HG02884 (cell line): Measurements from ENCODE around the gene RBFA.
"Not testable (repeated sequence)": the region's sequence is repeated elsewhere in the genome, so short reads cannot be mapped to it uniquely, and the experiment has no call there.

Experiments
- ATAC-seq: cut with Tn5 transposase; IDR thresholded peaks from one replicate; pipeline ENCODE4 v1.9.1; 2021; ENCODE audit warnings: mild to moderate bottlenecking, moderate library complexity; ENCODE audit not compliant: unreplicated experiment

The RBFA gene, protein sequence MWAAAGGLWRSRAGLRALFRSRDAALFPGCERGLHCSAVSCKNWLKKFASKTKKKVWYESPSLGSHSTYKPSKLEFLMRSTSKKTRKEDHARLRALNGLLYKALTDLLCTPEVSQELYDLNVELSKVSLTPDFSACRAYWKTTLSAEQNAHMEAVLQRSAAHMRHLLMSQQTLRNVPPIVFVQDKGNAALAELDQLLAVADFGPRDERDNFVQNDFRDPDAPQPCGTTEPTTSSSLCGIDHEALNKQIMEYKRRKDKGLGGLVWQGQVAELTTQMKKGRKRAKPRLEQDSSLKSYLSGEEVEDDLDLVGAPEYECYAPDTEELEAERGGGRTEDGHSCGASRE

DNA sequence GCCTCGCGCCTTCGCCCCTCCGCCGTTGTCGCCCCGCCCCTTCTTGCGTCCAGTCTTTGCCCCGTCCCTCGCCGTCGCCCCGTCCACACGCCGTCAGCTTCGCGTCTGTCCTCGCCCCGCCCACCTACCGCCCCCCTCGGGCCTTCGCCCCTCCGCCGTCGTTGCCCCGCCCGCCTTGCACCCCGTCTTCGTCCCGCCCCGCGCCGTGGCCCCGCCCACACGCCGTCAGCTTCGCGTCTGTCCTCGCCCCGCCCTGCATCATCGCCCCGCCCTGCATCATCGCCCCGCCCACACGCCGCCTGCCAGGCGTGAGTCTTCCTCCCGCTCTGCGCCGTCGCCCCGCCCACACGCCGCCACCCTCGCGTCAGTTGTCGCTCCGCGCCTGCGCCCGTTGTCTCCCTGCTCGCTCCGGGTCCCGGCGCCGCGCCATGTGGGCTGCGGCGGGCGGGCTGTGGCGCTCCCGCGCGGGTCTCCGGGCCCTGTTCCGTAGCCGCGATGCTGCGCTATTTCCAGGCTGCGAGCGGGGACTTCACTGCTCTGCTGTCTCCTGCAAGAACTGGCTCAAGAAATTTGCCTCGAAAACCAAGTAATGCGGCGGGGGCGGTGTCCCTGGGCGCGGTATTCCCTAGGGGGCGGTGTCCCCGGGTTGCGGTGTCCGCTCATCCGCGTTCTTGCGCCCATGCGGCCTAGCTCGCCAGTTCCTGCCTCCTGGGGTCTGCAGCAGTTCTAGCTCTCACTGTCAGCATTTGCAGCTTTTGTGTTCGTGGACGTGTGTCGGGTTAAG lies at the start of gene RBFA:
TSS of gene RBFA (plus strand) at position 367 of the 784 bp plus-strand sequence. CDS start at position 429, 62 bp downstream.
- peak; percentile 67 for ATAC-seq

DNA sequence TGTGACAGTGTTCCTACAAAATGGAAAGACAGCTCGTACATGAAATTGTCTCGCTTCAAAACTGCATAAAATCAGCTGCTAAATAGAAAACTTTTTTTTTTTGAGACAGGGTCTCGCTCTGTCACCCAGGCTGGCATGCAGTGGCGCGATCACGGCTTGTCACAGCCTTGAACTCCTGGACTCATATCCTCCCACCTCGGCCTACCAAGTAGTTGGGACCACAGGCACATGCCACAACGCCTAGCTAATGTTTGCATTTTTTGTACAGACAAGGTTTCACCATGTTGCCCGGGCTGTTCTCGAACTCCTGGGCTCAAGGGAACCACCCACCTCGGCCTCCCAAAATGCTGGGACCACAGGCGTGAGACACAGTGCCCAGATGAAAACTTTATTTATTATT lies 49.1 kb upstream of the RBFA start:
- ATAC-seq = no peak

DNA sequence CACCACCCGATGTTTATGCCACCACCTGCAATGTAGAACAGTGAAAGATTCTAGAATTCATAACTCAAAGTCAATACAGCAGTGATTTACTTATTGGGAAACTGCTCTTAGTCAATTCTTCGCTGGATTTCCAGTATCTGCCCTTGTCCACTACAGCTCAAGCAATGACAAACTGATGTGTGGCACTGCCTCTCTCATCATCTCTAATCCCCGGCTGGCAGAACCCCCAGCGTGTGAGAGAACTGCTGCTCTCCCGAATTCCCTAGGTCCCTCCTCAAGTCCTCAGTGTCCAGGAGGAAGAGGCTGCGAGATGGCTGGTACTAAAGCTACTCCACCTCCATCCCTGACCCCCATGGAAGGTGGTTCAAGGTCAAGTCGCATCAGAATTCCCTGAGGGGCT lies 47.5 kb upstream of the RBFA start:
- ATAC-seq = no peak

DNA sequence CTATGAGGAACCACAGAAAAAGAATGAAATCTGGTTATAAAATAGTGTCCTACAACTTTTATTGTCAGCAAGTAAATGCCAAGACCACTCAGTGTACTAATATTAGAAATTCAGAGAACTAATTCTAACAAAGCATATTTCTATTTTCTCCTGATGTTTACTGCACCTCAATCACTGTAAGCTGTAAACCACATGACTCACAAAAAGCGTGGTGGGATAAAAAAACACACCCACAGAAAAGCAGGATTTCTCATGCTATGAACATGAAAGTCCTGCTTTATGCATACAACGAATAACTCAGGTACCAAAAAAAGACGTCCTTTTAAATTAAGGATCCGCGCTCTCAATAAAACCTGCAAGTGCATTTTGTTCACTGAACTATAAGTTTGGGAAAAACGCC lies 46.7 kb upstream of the RBFA start:
- ATAC-seq = no peak

DNA sequence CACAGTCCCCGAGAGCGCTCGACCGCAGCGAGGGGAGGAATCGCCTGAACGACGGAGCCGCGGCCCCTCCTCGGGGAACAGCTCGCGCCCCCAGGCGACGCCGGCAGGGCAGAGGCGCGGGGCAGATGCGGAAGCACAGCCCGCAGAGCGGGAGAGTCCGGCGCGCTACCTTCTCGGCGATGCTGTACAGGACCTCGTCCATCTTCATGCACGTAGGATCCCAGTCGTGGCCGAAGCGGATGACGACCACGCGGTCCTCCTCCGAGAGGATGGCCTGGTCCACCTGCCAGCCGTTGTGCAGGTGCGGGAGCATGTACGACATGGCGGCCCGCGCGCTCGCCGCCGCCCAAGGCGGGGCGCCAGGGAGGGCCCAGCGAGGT lies 46.2 kb upstream of the RBFA start:
- peak; percentile 48 for ATAC-seq

DNA sequence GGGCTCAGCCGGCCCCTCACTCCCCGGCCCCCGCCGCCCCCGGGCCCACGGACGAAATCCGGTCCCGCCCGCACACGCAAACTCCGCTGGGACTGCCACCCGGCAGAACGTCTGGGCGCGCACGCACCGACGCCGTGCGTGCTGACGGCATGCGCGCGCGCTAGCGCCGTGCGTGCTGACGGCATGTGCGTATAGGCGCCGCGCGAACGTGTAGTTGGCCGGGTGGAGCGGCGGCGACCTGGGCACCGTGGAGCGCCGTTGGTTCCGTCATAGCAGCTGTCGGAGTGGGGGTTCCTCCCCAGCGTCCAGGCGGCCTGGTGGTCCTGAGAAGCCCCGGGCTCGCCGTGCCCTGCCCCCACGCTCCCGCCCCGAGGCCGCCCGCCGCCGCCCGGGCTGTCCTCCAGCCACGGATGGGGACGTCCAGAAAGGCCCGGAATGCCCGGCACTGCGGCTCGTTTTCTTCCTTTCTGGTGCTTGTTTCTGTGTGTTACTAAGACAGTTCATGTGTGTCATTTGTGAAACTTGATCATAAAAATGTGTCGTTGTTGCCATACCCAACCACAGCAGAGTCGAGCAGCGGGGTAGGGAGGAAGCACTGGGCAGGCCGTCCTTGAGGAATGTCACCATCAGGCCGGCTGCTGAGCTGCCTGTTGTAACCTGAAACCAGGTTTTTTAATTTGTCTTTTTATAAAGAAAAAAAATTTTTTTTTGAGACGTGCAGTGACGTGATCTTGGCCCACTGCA lies 45.6 kb upstream of the RBFA start, which contains the start of gene TXNL4A:
TSS of gene TXNL4A (minus strand) at position 113 of the 744 bp plus-strand sequence. CDS start 171 bp downstream, outside the sequence.
- ATAC-seq = peak; percentile 97

DNA sequence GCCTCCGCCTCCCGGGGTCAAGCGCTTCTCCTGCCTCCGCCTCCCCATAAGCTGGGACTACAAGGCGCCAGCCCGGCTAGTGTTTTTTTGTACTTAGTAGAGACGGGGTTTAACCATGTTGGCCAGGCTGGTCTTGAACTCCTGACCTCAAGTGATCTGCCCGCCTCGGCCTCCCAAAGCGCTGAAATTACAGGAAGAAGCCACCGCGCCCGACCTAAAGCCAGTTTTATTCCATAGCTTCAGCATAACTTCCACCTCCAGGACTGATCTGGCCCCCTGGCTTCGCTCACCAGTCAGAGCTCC lies 45.1 kb upstream of the RBFA start:
- no peak for ATAC-seq

DNA sequence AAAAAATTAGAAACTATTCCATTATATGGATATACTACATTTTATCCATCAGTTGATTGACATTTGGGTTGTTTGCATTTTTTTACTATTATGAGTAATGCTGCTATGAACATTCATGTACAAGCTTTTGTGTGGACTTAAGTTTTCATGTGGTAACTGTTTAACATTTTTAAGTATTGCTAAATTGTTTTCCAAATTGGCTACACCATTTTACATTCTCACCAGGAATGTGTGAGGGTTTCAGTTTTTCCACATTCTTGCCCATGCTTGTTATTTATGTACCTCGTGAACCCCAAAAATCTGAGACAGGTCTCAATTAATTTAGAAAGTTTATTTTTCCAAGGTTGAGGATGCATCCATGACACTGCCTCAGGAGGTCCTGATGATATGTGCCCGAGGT lies 42.7 kb upstream of the RBFA start:
- ATAC-seq = no peak

DNA sequence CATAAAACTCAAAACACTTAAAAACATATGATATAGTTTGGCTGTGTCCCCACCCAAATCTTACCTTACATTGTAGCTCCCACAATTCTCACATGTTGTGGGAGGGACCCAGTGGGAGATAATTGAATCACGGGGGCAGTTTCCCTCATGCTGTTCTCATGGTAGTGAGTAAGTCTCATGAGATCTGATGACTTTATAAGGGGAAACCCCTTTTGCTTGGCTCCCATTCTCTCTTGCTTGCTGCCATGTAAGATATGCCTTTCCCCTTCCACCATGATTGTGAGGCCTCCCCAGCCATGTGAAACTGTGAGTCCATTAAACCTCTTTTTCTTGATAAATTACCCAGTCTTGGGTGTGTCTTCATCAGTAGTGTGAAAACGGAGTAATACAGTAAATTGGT lies 34.5 kb upstream of the RBFA start:
- not testable (repeated sequence) for ATAC-seq

DNA sequence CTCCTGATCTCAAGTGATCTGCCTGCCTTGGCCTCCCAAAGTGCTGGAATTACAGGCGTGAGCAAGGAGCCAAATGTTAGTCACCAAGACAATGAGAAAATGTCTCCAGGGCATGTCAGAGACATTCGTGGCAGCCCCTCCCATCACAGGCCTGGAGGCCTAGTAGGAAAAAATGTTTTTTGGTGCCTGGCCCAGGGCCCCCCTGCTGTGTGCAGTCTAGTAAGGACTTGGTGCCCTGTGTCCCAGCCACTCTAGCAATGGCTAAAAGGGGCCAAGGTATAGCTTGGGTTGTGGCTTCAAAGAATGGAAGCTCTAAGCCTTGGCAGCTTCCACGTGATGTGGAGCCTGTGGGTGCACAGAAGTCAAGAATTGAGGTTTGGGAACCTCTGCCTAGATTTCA lies 33.4 kb upstream of the RBFA start:
- ATAC-seq = no peak

DNA sequence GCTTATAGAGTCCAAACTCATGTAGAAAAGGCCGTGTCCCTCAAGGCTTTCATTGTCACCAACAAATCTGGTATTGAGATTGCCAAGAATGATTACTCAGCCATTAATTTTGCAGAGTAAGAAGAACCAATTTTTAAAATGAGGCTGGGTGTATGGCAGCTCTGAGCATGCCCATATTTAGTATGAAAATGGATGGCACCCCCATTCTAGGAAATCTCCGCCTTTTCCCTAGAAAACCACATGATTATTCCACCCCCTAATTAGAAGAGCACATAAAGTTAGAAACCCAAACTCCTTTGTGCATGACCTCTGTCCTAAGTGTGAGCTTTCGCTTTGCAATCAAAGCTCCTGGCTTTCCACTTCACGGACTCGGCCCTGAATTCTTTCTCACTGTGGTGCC lies 31.8 kb upstream of the RBFA start:
- ATAC-seq = no peak

DNA sequence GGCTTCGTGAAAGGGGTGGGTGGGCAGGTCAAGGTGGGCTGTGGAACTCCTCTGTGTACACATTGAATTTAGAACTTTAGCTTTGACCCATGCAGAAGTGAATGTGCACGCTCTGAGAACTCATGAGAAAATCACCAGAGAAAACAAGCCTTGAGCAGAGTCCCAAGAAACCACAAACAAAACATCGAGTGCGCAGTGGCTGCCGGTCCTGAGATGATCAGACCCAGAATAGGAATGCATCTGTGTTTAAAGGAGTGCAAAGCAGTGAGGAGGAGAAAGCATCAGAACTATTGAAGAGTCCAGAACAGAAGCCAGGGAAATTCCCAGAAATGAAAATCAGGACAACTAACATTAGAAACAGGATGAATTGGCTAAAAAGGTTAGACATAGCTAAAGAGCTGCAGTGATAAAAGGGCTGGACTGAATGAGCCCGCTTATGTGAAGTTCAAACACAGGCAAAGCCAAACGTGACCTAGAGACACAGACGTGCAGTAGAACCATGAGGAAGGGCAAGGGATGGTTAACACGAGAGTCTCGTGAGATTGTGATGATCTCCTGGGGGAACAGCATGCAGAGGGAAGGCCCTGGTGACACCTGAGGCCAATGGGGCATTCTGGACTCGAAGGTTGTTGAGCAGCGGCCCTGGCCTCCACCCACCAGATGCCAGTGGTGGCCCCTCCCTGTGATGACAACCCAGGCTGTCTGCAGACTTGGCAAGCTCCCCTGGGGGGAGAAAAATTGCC lies 29.5 kb upstream of the RBFA start:
- no peak for ATAC-seq

DNA sequence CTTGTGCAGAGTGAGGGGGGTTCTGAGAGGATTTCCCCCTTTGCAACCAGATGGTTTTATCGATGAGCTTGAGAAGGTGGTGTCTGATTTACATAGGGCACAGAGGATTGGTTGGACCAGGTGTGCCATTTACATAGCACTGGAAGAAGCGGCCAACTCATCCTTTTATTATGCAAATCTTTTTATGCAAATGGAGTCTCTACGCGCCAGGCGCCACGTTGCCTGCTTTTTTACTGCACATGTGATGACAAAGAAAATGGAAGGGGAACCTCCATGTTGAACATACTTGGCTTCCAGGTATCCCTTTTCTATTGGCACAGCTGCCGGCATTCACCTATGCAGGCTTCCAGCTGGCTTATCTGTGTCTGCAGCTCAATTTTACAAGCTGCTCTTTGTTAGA lies 27.5 kb upstream of the RBFA start:
- ATAC-seq = no peak

DNA sequence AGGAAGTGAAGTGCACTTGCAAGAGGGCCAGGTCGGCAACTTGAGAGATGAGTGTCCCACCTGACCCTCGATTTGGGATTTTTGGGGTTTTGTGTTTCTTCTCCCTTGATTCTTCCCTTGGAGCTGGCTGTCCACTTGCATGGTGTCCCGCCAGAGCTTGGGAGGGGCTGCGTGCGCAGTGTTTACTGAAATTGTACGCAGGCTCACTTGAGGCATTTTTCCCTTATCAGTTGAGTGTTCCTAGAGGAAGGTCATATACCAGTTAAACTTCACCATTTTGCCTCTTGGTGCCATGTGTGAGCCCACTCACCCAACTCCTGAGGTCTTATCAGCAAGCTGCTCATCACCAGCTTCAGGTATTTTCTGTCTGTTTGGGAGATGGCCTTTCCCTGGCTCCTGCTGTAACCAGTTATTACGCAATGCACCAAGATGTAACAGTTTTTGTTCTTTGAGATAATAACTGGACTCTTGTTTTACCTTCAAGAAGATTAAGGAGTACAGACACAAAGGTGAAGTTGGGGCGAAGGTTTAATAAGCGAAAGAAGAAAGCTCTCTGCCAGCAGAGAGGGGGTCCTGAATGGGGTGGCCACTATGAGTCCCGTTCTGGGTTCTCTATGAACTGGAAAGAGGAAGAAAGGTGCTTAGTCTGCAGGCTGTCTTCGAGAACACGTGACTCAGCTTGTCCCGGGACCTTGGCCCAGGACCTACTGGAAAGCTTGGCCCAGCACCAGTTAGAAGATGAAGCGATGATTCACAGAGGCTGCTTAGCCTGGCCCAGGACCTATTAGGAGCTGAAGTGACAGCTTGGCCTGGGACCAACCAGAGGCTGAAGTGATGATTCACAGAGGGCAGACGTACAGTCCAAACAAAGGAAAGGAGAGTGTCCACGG lies 24.3 kb upstream of the RBFA start:
- no peak for ATAC-seq

DNA sequence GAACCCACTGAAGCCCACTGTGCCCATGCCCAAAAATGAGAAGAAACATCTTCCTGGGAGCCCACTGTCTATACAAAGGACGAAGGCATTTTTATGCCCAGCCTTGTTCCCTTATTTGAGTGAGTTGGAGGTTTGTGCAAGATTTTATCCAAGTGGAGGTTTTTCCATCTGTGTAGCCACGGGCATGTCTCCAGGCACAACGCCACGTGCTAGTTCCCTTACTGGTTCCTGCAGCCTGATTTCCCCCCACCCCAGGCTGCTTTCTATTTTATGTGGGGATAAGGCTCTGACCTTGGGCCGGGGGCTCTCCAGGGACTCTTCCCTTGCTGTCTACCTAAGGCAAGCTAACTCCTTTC lies 23.7 kb upstream of the RBFA start:
- ATAC-seq = no peak

DNA sequence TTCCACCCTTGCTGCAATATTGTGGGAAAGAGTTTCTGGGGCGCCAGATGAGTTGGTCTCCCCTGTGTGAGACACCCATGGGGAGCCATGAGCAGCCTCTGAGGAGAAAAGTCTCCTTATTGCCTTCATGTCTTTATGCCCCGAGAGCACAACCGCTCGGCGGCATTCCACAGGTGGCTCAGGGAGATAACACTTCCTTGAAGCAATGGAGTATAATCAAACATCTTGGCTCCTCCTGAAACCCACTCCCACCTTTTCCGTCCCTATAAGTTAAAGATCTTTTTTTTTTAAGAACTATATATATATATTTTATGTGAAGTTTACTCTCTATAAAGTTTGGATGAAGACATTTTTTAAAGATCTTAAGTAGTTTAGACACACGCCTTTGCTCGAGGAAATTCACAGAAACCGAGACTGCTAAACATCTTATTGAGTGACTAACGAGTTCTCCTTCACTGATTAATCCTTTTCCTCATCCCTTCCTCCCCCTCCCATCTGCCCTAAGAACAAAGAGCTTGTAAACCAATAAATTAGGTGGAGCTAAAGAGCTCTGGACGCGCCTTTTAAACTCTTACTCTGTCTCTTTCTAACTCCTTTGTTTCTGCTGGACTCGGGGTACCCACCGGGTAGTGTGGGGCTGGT lies 22.6 kb upstream of the RBFA start:
- ATAC-seq = not testable (repeated sequence)

DNA sequence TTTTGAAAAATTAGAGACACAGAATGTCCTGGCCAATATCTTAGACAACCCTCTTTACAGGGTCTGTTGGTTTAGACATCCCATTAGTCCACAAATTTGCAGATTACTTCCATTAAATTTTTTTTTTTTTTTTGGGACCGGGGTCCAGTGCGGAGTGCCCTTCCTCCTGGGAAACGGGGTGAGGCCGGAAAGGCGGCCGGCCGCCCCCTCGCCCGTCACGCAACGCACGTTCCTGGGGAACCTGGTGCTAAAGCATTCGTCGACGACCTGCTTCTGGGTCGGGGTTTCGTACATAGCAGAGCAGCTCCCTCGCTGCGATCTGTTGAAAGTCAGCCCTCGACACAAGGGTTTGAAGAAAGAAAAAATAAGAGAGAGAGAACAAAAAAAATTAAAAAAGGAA lies 21.5 kb upstream of the RBFA start:
- no peak for ATAC-seq

DNA sequence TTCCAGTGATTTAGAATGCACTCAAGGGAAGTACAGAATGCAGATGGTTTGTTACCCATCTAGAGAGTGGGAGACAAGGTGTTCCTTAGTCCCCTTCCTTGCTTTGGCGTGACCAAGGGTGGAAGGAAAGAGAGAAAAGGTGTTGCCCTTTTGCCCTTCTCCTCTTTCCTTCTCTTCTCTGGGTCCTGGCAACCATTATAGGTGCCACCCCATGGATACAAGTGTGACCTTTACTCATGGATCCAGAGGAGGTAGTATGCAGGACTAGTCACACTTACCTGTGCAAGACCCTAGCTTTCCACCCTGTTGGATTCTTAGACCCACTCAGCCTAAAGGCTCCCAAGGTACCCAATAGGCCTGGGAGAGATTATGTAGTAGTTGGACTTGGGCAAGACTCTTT lies 11.6 kb upstream of the RBFA start:
- ATAC-seq = no peak

DNA sequence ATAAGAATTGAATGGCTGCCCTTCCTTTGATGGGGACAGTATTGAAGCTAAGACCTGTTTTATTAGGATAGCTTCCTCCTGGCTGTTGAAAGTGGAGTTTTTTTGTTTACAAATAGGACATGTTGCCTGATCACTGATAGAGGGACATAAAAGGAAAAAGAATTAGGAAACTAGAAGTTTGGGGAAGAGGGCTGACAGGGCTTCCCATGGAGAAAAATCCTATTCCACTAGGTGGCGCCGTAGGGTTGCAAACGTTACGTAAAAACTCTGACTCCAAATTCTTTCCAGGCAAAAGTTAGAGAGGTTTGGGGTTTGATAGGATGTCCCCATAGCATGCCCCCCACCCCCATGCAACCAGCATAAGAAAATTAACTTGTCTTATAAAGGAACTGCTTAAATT lies 11.1 kb upstream of the RBFA start:
- no peak for ATAC-seq

DNA sequence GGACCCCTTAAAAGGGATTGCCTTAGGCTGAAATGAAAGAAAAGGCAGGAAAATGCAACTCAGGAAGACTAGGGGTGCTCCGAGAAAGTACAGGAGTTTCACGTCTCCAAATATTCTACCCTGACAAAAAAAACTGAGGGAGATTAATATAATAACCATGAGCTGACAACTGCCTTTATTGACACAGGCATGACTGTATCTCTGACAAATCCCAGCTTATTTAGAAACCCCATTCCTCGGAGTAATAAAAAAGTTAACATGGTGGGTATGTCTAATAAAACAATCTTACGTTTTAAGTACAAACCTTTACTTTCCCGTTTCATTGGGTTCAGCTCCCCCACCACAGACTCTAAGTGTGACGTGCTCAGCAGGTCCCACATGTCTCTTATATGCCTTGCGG lies 7.9 kb upstream of the RBFA start:
- no peak for ATAC-seq
